DOHH2 (cell line): Measurements from ENCODE around the gene PKDCC.

ENCODE experiments used
- EZH2phosphoT487 ChIP-seq: fragments of 200-600 bp; sonication (generic); IDR thresholded peaks from 2 replicates; pipeline ENCODE4 v1.6.1; 2017; ENCODE audit warnings: borderline replicate concordance, mild to moderate bottlenecking, antibody characterized with exemption, low read length, moderate library complexity, mixed read lengths
- TF ChIP-seq, protein P1 (sequence below): fragments of 200-600 bp; sonication (generic); IDR thresholded peaks from one replicate; pipeline ENCODE4 v1.5.1; 2014; ENCODE audit warnings: antibody characterized with exemption, mild to moderate bottlenecking, low read depth, low read length; ENCODE audit not compliant: poor library complexity, severe bottlenecking

DNA sequence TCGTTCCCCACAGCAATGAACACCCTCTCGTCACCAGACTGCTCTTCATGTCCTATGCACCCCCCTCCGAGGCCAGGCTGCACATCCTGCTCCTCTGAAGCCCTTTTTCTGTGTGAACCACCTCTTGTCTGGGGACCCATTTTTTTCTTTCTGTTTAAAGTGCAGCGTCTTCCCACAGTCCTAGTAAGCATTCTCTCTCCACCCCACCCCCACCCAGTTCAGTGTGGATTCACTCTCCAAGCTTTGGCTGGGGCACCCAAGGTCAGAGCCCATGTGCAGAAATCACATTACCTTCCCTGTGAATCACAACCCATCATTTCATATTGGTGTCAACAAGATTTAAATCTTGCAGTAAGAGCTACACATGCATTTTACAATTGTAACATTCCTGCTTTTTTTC lies 26.4 kb upstream of the PKDCC start:
- TF ChIP-seq, protein P1, sequence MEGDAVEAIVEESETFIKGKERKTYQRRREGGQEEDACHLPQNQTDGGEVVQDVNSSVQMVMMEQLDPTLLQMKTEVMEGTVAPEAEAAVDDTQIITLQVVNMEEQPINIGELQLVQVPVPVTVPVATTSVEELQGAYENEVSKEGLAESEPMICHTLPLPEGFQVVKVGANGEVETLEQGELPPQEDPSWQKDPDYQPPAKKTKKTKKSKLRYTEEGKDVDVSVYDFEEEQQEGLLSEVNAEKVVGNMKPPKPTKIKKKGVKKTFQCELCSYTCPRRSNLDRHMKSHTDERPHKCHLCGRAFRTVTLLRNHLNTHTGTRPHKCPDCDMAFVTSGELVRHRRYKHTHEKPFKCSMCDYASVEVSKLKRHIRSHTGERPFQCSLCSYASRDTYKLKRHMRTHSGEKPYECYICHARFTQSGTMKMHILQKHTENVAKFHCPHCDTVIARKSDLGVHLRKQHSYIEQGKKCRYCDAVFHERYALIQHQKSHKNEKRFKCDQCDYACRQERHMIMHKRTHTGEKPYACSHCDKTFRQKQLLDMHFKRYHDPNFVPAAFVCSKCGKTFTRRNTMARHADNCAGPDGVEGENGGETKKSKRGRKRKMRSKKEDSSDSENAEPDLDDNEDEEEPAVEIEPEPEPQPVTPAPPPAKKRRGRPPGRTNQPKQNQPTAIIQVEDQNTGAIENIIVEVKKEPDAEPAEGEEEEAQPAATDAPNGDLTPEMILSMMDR = no peak
- no peak for TF ChIP-seq EZH2phosphoT487
